CD8-positive, alpha-beta memory T cell (primary cell): Measurements from ENCODE around the gene TWIST2. TPM values are rescaled to one million over a fixed set of nuclear protein-coding genes. Genes with fewer than 3 reads are reported as not detected.
A peak's percentile ranks its signal among the peaks of the same experiment; 100 is the strongest.

ENCODE experiments used
- CTCF ChIA-PET: fragments of 350-600 bp; sonication (Branson Sonifier 250); formaldehyde crosslinking; loops from one replicate; lab custom pipeline; 2021; ENCODE audit warnings: antibody characterized with exemption; lab: Charles Lee
- POLR2A ChIA-PET: fragments of 350-600 bp; sonication (Branson Sonifier 250); formaldehyde crosslinking; loops from one replicate; lab custom pipeline; 2021; ENCODE audit warnings: antibody characterized with exemption; lab: Charles Lee
- DNase-seq, 5 donors: peaks; one replicate each; pipeline versions ENCODE4 v3.0.0 to v3.0.0-alpha.2; 2020 to 2022; ENCODE audit warnings: mixed read lengths in 1 of 5
- H3K27ac ChIP-seq: one replicate; pipeline ENCODE4 v1.7.0; 2013; ENCODE audit warnings: low read depth, mild to moderate bottlenecking, low read length, moderate library complexity
- H3K27me3 ChIP-seq: 2 replicates; pipeline ENCODE4 v1.7.0; 2013; ENCODE audit warnings: low read length, mild to moderate bottlenecking; ENCODE audit not compliant: insufficient read depth, poor library complexity, severe bottlenecking
- H3K36me3 ChIP-seq: 2 replicates; pipeline ENCODE4 v1.7.0; 2013; ENCODE audit warnings: mild to moderate bottlenecking, low read length, moderate library complexity; ENCODE audit not compliant: insufficient read depth
- H3K4me1 ChIP-seq: 2 replicates; pipeline ENCODE4 v1.7.0; 2013; ENCODE audit warnings: mild to moderate bottlenecking, low read length, moderate library complexity; ENCODE audit not compliant: insufficient read depth
- H3K4me3 ChIP-seq: 2 replicates; pipeline ENCODE4 v1.7.0; 2013; ENCODE audit warnings: mild to moderate bottlenecking, low read length
- H3K9me3 ChIP-seq: 2 replicates; pipeline ENCODE4 v1.7.0; 2013; ENCODE audit warnings: mild to moderate bottlenecking, low read length
- H3K27ac Mint-ChIP-seq, 8 donors: one replicate each; pipeline ENCODE4 v1.8.0; 2020 to 2021; ENCODE audit warnings: mixed read lengths in 8 of 8, mild to moderate bottlenecking in 6 of 8, inconsistent platforms in 3 of 8, moderate library complexity in 3 of 8
- H3K27me3 Mint-ChIP-seq, 2 donors: one replicate each; pipeline ENCODE4 v1.8.0; 2020 to 2021; ENCODE audit warnings: mixed read lengths in 2 of 2, mild to moderate bottlenecking in 1 of 2, moderate library complexity in 1 of 2
- H3K36me3 Mint-ChIP-seq, 3 donors: one replicate each; pipeline ENCODE4 v1.8.0; 2020 to 2021; ENCODE audit warnings: mixed read lengths in 3 of 3, inconsistent platforms in 1 of 3, mild to moderate bottlenecking in 1 of 3
- H3K4me1 Mint-ChIP-seq, 3 donors: one replicate each; pipeline ENCODE4 v1.8.0; 2020 to 2021; ENCODE audit warnings: mixed read lengths in 3 of 3, inconsistent platforms in 1 of 3, mild to moderate bottlenecking in 1 of 3
- H3K4me3 Mint-ChIP-seq, 7 donors: one replicate each; pipeline ENCODE4 v1.8.0; 2020 to 2021; ENCODE audit warnings: mixed read lengths in 7 of 7, mild to moderate bottlenecking in 6 of 7, moderate library complexity in 4 of 7, inconsistent platforms in 2 of 7
- H3K9me3 Mint-ChIP-seq, 5 donors: one replicate each; pipeline ENCODE4 v1.8.0; 2020 to 2022; ENCODE audit warnings: mixed read lengths in 5 of 5, mild to moderate bottlenecking in 3 of 5, moderate library complexity in 2 of 5, inconsistent platforms in 1 of 5
- polyA plus RNA-seq: library from polyadenylated mRNA; unstranded; fragments of 300-500 nt; fragmentation: Illumina TruSeq; gene quantifications from one replicate; pipeline ENCODE4 v1.2.3, GENCODE V29; 2021
- total RNA-seq, 2 experiments: library from RNA; stranded (reverse); gene quantifications; one replicate each; pipeline ENCODE4 v1.2.3, GENCODE V29; 2021

Gene TWIST2
- total and polyA plus RNA-seq, 3 experiments from 2014 or later = not detected

GRCh38 chr2:238947243-238947760 is 99.4 kb downstream of the TWIST2 start:
- Mint-ChIP-seq H3K9me3 (no peaks in the 10 kb centered on the region), H3K27me3 (peaks cover 6 to 13% of the 10 kb centered on the region in 2 donors)
- CTCF ChIA-PET = no interaction called here

DNA sequence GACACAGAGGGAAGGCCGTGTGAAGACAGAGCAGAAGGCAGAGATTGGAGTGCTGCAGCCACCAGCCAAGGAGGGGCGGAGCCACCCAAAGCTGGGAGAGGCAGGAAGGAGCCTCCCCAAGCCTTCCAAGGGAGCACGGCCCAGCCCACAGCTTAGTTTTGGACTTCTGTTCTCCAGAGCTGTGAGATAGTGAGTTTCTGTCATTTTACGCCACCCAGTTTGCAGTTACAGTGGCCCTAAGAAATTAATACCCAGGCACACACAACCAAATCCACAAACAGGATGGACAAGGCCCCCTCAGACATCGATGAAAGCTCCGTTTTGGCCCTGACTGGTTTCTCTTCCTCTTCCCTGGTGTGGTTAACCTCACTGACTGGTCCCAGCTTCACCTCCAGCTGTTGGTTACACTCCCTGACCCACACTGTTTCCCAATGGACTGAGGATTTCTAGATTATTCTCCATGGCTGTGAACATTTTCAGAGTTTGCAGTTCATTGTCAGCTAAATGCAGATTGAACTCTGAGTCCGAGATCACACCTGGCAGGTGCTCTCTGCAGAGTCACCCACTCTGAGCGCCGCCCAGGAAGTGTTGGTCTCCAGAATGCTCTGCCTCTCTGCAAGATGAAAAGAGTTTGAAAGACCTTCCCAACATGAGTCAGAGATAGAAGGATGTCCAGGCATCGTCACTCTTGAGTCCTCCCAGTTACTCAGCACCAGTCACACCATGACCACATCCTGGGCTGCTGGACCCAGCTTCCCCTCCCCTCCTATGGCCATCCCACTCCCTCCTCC is 100.2 kb downstream of the TWIST2 start:
- peaks cover 6 to 15% of the 10 kb centered on the region in 2 donors for H3K27me3 Mint-ChIP-seq
- CTCF ChIA-PET = no interaction called here
- H3K4me1 ChIP-seq = no peaks in the 10 kb centered on the region
- no peaks in the 10 kb centered on the region for H3K36me3 ChIP-seq
- POLR2A ChIA-PET = no interaction called here
- no peaks in the 10 kb centered on the region for H3K36me3 Mint-ChIP-seq
- no peak overlapping the region for H3K27ac ChIP-seq
- H3K4me3 Mint-ChIP-seq = peak overlapping the region in 2 of 7 donors; percentile 13 to 33
- H3K9me3 Mint-ChIP-seq = no peaks in the 10 kb centered on the region
- H3K4me1 Mint-ChIP-seq = peaks cover 11 to 13% (median 11%) of the 10 kb centered on the region in 3 donors
- no peaks in the 10 kb centered on the region for H3K9me3 ChIP-seq
- DNase-seq = no peak
- H3K27ac Mint-ChIP-seq = peak overlapping the region in 3 of 8 donors; percentile 5 to 81 (median 12)
- no peak overlapping the region for H3K4me3 ChIP-seq
- no peaks in the 10 kb centered on the region for H3K27me3 ChIP-seq

More at GRCh38 chr2:238947243-238947760, 99.4 kb downstream of the TWIST2 start:
- H3K4me3 Mint-ChIP-seq = no peak overlapping the region
- H3K4me1 ChIP-seq = no peaks in the 10 kb centered on the region
- no peak for DNase-seq
- H3K27me3 ChIP-seq = no peaks in the 10 kb centered on the region
- H3K36me3 Mint-ChIP-seq = no peaks in the 10 kb centered on the region
- POLR2A ChIA-PET = no interaction called here
- no peak overlapping the region for H3K4me3 ChIP-seq
- no peaks in the 10 kb centered on the region for H3K36me3 ChIP-seq
- no peak overlapping the region for H3K27ac Mint-ChIP-seq
- H3K4me1 Mint-ChIP-seq = peaks cover 11 to 13% (median 11%) of the 10 kb centered on the region in 3 donors
- no peak overlapping the region for H3K27ac ChIP-seq
- no peaks in the 10 kb centered on the region for H3K9me3 ChIP-seq

- CTCF ChIA-PET = no interaction called here
- Histone ChIP-seq H3K4me1 (no peaks in the 10 kb centered on the region), H3K4me3 (no peak overlapping the region), H3K27ac (no peak overlapping the region), H3K27me3 (no peaks in the 10 kb centered on the region), H3K36me3 (no peaks in the 10 kb centered on the region), H3K9me3 (no peaks in the 10 kb centered on the region)
- H3K27ac Mint-ChIP-seq = peak overlapping the region in 1 of 8 donors; percentile 38
- H3K9me3 Mint-ChIP-seq = no peaks in the 10 kb centered on the region
- POLR2A ChIA-PET = no interaction called here
- no peak overlapping the region for H3K4me3 Mint-ChIP-seq
- no peaks in the 10 kb centered on the region for H3K36me3 Mint-ChIP-seq
- H3K4me1 Mint-ChIP-seq = peaks cover 11 to 13% (median 11%) of the 10 kb centered on the region in 3 donors
- no peak for DNase-seq
- peaks cover 7 to 16% of the 10 kb centered on the region in 2 donors for H3K27me3 Mint-ChIP-seq
Measured at GRCh38 chr2:238948765-238949641, 101.1 kb downstream of the TWIST2 start.

- Mint-ChIP-seq H3K27ac (no peak overlapping the region), H3K4me1 (peaks cover 11 to 13% (median 11%) of the 10 kb centered on the region in 3 donors), H3K9me3 (no peaks in the 10 kb centered on the region), H3K27me3 (peaks cover 7 to 23% of the 10 kb centered on the region in 2 donors), H3K36me3 (no peaks in the 10 kb centered on the region), H3K4me3 (no peak overlapping the region)
- ChIA-PET CTCF (interaction anchor here (1.4 kb wide), 1 partner anchor 9 kb away, joined by 3 read pairs; no protein-coding TSS in a partner anchor), POLR2A (no interaction called here)
- Histone ChIP-seq H3K4me3 (no peak overlapping the region), H3K36me3 (no peaks in the 10 kb centered on the region), H3K9me3 (no peaks in the 10 kb centered on the region), H3K4me1 (no peaks in the 10 kb centered on the region), H3K27ac (no peak overlapping the region), H3K27me3 (no peaks in the 10 kb centered on the region)
- DNase-seq = no peak
Measured at GRCh38 chr2:238949710-238950345, 101.9 kb downstream of the TWIST2 start.

GRCh38 chr2:238950551-238950950 is 102.7 kb downstream of the TWIST2 start:
- Mint-ChIP-seq H3K27me3 (peaks cover 11 to 30% of the 10 kb centered on the region in 2 donors), H3K36me3 (no peaks in the 10 kb centered on the region), H3K4me3 (no peak overlapping the region), H3K27ac (no peak overlapping the region), H3K9me3 (no peaks in the 10 kb centered on the region), H3K4me1 (peaks cover 11 to 13% (median 11%) of the 10 kb centered on the region in 3 donors)
- Histone ChIP-seq H3K4me3 (no peak overlapping the region), H3K36me3 (no peaks in the 10 kb centered on the region), H3K27ac (no peak overlapping the region), H3K9me3 (no peaks in the 10 kb centered on the region), H3K4me1 (no peaks in the 10 kb centered on the region), H3K27me3 (no peaks in the 10 kb centered on the region)
- ChIA-PET CTCF (interaction anchor here (1.4 kb wide), 1 partner anchor 10 kb away, joined by 3 read pairs; no protein-coding TSS in a partner anchor), POLR2A (no interaction called here)
- no peak for DNase-seq

GRCh38 chr2:238952261-238952919 is 104.5 kb downstream of the TWIST2 start:
- peak overlapping the region in 1 of 7 donors; percentile 7 for H3K4me3 Mint-ChIP-seq
- no peaks in the 10 kb centered on the region for H3K36me3 Mint-ChIP-seq
- no peak for DNase-seq
- no peaks in the 10 kb centered on the region for H3K27me3 ChIP-seq
- no peaks in the 10 kb centered on the region for H3K4me1 ChIP-seq
- no peaks in the 10 kb centered on the region for H3K36me3 ChIP-seq
- H3K27me3 Mint-ChIP-seq = peaks cover 15 to 48% of the 10 kb centered on the region in 2 donors
- POLR2A ChIA-PET = no interaction called here
- H3K27ac ChIP-seq = no peak overlapping the region
- H3K27ac Mint-ChIP-seq = no peak overlapping the region
- CTCF ChIA-PET = no interaction called here
- no peak overlapping the region for H3K4me3 ChIP-seq
- H3K4me1 Mint-ChIP-seq = peaks cover 11 to 13% (median 11%) of the 10 kb centered on the region in 3 donors
- H3K9me3 Mint-ChIP-seq = no peaks in the 10 kb centered on the region
- no peaks in the 10 kb centered on the region for H3K9me3 ChIP-seq

- Histone ChIP-seq H3K27me3 (no peaks in the 10 kb centered on the region), H3K9me3 (no peaks in the 10 kb centered on the region), H3K27ac (no peak overlapping the region), H3K4me3 (no peak overlapping the region), H3K36me3 (no peaks in the 10 kb centered on the region), H3K4me1 (no peaks in the 10 kb centered on the region)
- no peak overlapping the region for H3K4me3 Mint-ChIP-seq
- peaks cover 16 to 60% of the 10 kb centered on the region in 2 donors for H3K27me3 Mint-ChIP-seq
- H3K4me1 Mint-ChIP-seq = no peaks in the 10 kb centered on the region
- ChIA-PET POLR2A (no interaction called here), CTCF (no interaction called here)
- no peaks in the 10 kb centered on the region for H3K9me3 Mint-ChIP-seq
- H3K27ac Mint-ChIP-seq = no peak overlapping the region
- H3K36me3 Mint-ChIP-seq = no peaks in the 10 kb centered on the region
- no peak for DNase-seq
Measured at GRCh38 chr2:238954841-238955591, 107.1 kb downstream of the TWIST2 start.
